B cell (primary cell): ENCODE results near the gene KIDINS220. TPM values are rescaled to one million over a fixed set of nuclear protein-coding genes. Genes with fewer than 3 reads are reported as not detected.

Source experiments
- ATAC-seq: fragments of 200-7000 bp; cut with Tn5 transposase; one replicate; pipeline ENCODE4 v1.10.0; 2021; ENCODE audit warnings: low read depth, mild to moderate bottlenecking, moderate number of reproducible peaks, moderate library complexity
- CTCF ChIA-PET: fragments of 350-600 bp; sonication (Branson Sonifier 250); formaldehyde crosslinking; loops from one replicate; lab custom pipeline; 2021; ENCODE audit warnings: antibody characterized with exemption, inconsistent platforms; lab: Charles Lee
- POLR2A ChIA-PET: fragments of 350-600 bp; sonication (Branson Sonifier 250); formaldehyde crosslinking; loops from one replicate; lab custom pipeline; 2021; ENCODE audit warnings: antibody characterized with exemption; lab: Charles Lee
- DNase-seq: peaks from one replicate; pipeline ENCODE4 v3.0.0; 2013
- H2AFZ ChIP-seq: 2 replicates; pipeline ENCODE4 v1.6.1; 2012; ENCODE audit warnings: mild to moderate bottlenecking, low read depth, low read length; ENCODE audit not compliant: insufficient read depth, poor library complexity, severe bottlenecking
- H3K27ac ChIP-seq, 2 donors: 1 replicate in 1 of 2; 2 replicates in 1 of 2; pipeline ENCODE4 v1.5.1; 2012 to 2013; ENCODE audit warnings: low read length in 2 of 2, mild to moderate bottlenecking in 2 of 2, moderate library complexity in 1 of 2
- H3K27me3 ChIP-seq, 4 experiments: fragments of 200-600 bp in 1 of 4; sonication (generic) in 1 of 4; replicated peaks in 1 of 4; 1 replicate in 2 of 4; 2 replicates in 2 of 4; pipeline versions ENCODE4 v1.6.1 to v1.7.0; 2013 to 2016; ENCODE audit warnings: low read length in 3 of 4, mild to moderate bottlenecking in 2 of 4, mixed read lengths in 1 of 4, moderate library complexity in 1 of 4; ENCODE audit not compliant: insufficient read depth in 4 of 4, control insufficient read depth in 3 of 4; ENCODE audit errors: control extremely low read depth in 1 of 4
- H3K36me3 ChIP-seq, 2 experiments: replicated peaks in 1 of 2; 1 replicate in 1 of 2; 2 replicates in 1 of 2; pipeline versions ENCODE4 v1.6.1 to v1.7.1; 2013; ENCODE audit warnings: low read length in 1 of 2; ENCODE audit not compliant: insufficient read depth in 2 of 2, control insufficient read depth in 1 of 2; ENCODE audit errors: control extremely low read depth in 1 of 2, extremely low read depth in 1 of 2
- H3K4me1 ChIP-seq, 2 donors: fragments of 200-600 bp in 1 of 2; sonication (generic) in 1 of 2; 1 replicate in 1 of 2; 2 replicates in 1 of 2; pipeline versions ENCODE4 v1.5.1 to v1.6.1; 2013 to 2017; ENCODE audit warnings: low read length in 2 of 2; ENCODE audit not compliant: control insufficient read depth in 2 of 2, insufficient read depth in 2 of 2
- H3K4me2 ChIP-seq: replicated peaks from 2 replicates; pipeline ENCODE3; 2012; ENCODE audit warnings: mild to moderate bottlenecking, low read depth, low read length; ENCODE audit not compliant: poor library complexity, severe bottlenecking
- H3K4me3 ChIP-seq, 5 experiments: fragments of 200-600 bp in 1 of 5; sonication (generic) in 1 of 5; 1 replicate in 3 of 5; 2 replicates in 2 of 5; pipeline versions ENCODE4 v1.5.1 to v1.7.0; 2011 to 2016; ENCODE audit warnings: low read length in 4 of 5, mild to moderate bottlenecking in 4 of 5, low read depth in 2 of 5, control low read depth in 1 of 5, moderate library complexity in 1 of 5; ENCODE audit not compliant: insufficient read depth in 1 of 5; ENCODE audit errors: control extremely low read depth in 1 of 5, extremely low read depth in 1 of 5
- H3K79me2 ChIP-seq: fragments of 200-600 bp; sonication (generic); one replicate; pipeline ENCODE4 v1.6.0; 2016; ENCODE audit warnings: low read length; ENCODE audit not compliant: control insufficient read depth, insufficient read depth
- H3K9ac ChIP-seq: fragments of 200-600 bp; sonication (generic); 2 replicates; pipeline ENCODE4 v1.6.1; 2017; ENCODE audit warnings: mild to moderate bottlenecking, low read length, moderate library complexity
- H3K9me3 ChIP-seq, 3 donors: one replicate each; pipeline versions ENCODE4 v1.6.1 to v1.7.1; 2013; ENCODE audit warnings: low read length in 2 of 3; ENCODE audit not compliant: control insufficient read depth in 2 of 3, insufficient read depth in 1 of 3; ENCODE audit errors: control extremely low read depth in 1 of 3
- H4K20me1 ChIP-seq: 2 replicates; pipeline ENCODE4 v1.6.0; 2012; ENCODE audit warnings: mild to moderate bottlenecking, low read length; ENCODE audit not compliant: insufficient read depth, control insufficient read depth, poor library complexity, severe bottlenecking
- H3K27ac Mint-ChIP-seq: one replicate; pipeline ENCODE4 v1.8.0; 2021; ENCODE audit warnings: mixed read lengths
- H3K27me3 Mint-ChIP-seq: one replicate; pipeline ENCODE4 v1.8.0; 2021; ENCODE audit warnings: mixed read lengths
- H3K4me1 Mint-ChIP-seq: one replicate; pipeline ENCODE4 v1.8.0; 2021; ENCODE audit warnings: mixed read lengths
- H3K4me3 Mint-ChIP-seq: one replicate; pipeline ENCODE4 v1.8.0; 2021; ENCODE audit warnings: mixed read lengths
- H3K9me3 Mint-ChIP-seq: one replicate; pipeline ENCODE4 v1.8.0; 2022; ENCODE audit warnings: mixed read lengths; ENCODE audit not compliant: insufficient read depth
- EZH2 ChIP-seq: IDR thresholded peaks from 2 replicates; pipeline ENCODE4 v1.6.1; 2012; ENCODE audit warnings: borderline replicate concordance, low read depth, mild to moderate bottlenecking, moderate library complexity, low read length; ENCODE audit not compliant: insufficient read depth, poor library complexity, severe bottlenecking
- WGBS: methylation state at CpG from one replicate; pipeline ENCODE4 v1.1.5; 2013; ENCODE audit warnings: missing lambda C conversion rate; ENCODE audit not compliant: insufficient coverage; 5-methylcytosine and 5-hydroxymethylcytosine counted together
- intact Hi-C: fragments of 100-400 bp; cut with micrococcal nuclease; formaldehyde crosslinking; loops from one replicate; pipeline ENCODE4 v1.10.0; 2022
- polyA plus RNA-seq: library from polyadenylated mRNA; depleted of rRNA; stranded (reverse); fragments of >200 nt; gene quantifications from 2 replicates; pipeline ENCODE4 v1.2.3, GENCODE V29; 2012
- total RNA-seq, 2 donors: library from RNA; stranded (reverse); fragments of 120-200 nt in 1 of 2; gene quantifications; 1 replicate in 1 of 2; 2 replicates in 1 of 2; pipeline versions ENCODE4 v1.2.3 to v1.2.4, GENCODE V29; 2013 to 2022
- TF ChIP-seq, protein P1 (sequence below): fragments of 200-600 bp; IDR thresholded peaks from one replicate; pipeline ENCODE4 v1.8.0; 2022; ENCODE audit warnings: antibody characterized with exemption, mild to moderate bottlenecking

The KIDINS220 gene
- total and polyA plus RNA-seq, 2 donors (not counting 1 experiment from before 2014, with no cell fraction given), result 12.5 to 36.6 TPM

- ChIA-PET CTCF (no interaction called here), POLR2A (no interaction called here)
- no peaks in the 10 kb centered on the region for H3K27me3 ChIP-seq
- no peak overlapping the region for H3K9ac ChIP-seq
- no peak overlapping the region for H3K27ac Mint-ChIP-seq
- ATAC-seq, result no peak
- H2AFZ ChIP-seq, result no peak overlapping the region
- H4K20me1 ChIP-seq, result no peaks in the 10 kb centered on the region
- no peak overlapping the region for H3K4me2 ChIP-seq
- H3K4me1 Mint-ChIP-seq, result no peaks in the 10 kb centered on the region
- H3K4me3 ChIP-seq, result no peak overlapping the region
- H3K27ac ChIP-seq, result no peak overlapping the region
- no peak for TF ChIP-seq EZH2
- TF ChIP-seq, protein P1, sequence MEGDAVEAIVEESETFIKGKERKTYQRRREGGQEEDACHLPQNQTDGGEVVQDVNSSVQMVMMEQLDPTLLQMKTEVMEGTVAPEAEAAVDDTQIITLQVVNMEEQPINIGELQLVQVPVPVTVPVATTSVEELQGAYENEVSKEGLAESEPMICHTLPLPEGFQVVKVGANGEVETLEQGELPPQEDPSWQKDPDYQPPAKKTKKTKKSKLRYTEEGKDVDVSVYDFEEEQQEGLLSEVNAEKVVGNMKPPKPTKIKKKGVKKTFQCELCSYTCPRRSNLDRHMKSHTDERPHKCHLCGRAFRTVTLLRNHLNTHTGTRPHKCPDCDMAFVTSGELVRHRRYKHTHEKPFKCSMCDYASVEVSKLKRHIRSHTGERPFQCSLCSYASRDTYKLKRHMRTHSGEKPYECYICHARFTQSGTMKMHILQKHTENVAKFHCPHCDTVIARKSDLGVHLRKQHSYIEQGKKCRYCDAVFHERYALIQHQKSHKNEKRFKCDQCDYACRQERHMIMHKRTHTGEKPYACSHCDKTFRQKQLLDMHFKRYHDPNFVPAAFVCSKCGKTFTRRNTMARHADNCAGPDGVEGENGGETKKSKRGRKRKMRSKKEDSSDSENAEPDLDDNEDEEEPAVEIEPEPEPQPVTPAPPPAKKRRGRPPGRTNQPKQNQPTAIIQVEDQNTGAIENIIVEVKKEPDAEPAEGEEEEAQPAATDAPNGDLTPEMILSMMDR, result no peak
- 96% methylated on average over 9 of the region's 9 CpGs for whole genome bisulfite sequencing
- H3K4me3 Mint-ChIP-seq, result no peak overlapping the region
- no peaks in the 10 kb centered on the region for H3K9me3 ChIP-seq
- intact Hi-C loops, result no loop called here
- peaks cover 5 to 53% of the 10 kb centered on the region in 2 experiments for H3K36me3 ChIP-seq
- no peaks in the 10 kb centered on the region for H3K4me1 ChIP-seq
- no peak for DNase-seq
- H3K79me2 ChIP-seq, result no peaks in the 10 kb centered on the region
- no peaks in the 10 kb centered on the region for H3K27me3 Mint-ChIP-seq
- H3K9me3 Mint-ChIP-seq, result no peaks in the 10 kb centered on the region
These were observed 41.0 kb downstream of the KIDINS220 start for GRCh38 chr2:8796315-8796848.

- DNase-seq (no peak), ATAC-seq (no peak)
- WGBS, result 96% methylated on average over 2 of the region's 8 CpGs
- H3K36me3 ChIP-seq, result peaks cover 5 to 50% of the 10 kb centered on the region in 2 experiments
- CTCF ChIA-PET, result no interaction called here
- no peaks in the 10 kb centered on the region for H4K20me1 ChIP-seq
- H3K4me1 ChIP-seq, result no peaks in the 10 kb centered on the region
- no peak overlapping the region for H3K4me3 ChIP-seq
- no peak overlapping the region for H3K27ac ChIP-seq
- H3K9me3 ChIP-seq, result no peaks in the 10 kb centered on the region
- POLR2A ChIA-PET, result no interaction called here
- H3K27me3 Mint-ChIP-seq, result no peaks in the 10 kb centered on the region
- TF ChIP-seq EZH2, result no peak
- TF ChIP-seq, protein P1, result no peak
- no peaks in the 10 kb centered on the region for H3K9me3 Mint-ChIP-seq
- no peak overlapping the region for H3K4me3 Mint-ChIP-seq
- H3K4me1 Mint-ChIP-seq, result no peaks in the 10 kb centered on the region
- no peak overlapping the region for H2AFZ ChIP-seq
- H3K9ac ChIP-seq, result no peak overlapping the region
- H3K27me3 ChIP-seq, result no peaks in the 10 kb centered on the region
- no peak overlapping the region for H3K27ac Mint-ChIP-seq
- no peak overlapping the region for H3K4me2 ChIP-seq
- intact Hi-C loops, result no loop called here
- no peaks in the 10 kb centered on the region for H3K79me2 ChIP-seq
These were observed 42.2 kb downstream of the KIDINS220 start for GRCh38 chr2:8794923-8795825.
